Stimulated activated CD8-positive, alpha-beta memory T cell treated with anti-CD3 and anti-CD28 coated beads, Interleukin-4, amount 100 ng/mL, for 4 hours (primary cell): ENCODE data around the gene CXCL10.

Source experiments
- DNase-seq, 2 donors: peaks; one replicate each; pipeline ENCODE4 v3.0.0-alpha.2; 2020; ENCODE audit warnings: low read depth in 2 of 2, low spot score in 1 of 2

The CXCL10 gene

GRCh38 chr4:75995727-75996126 lies 27.6 kb downstream of the CXCL10 start:
- no peak for DNase-seq

GRCh38 chr4:75992462-75992861 lies 30.8 kb downstream of the CXCL10 start:
- DNase-seq: no peak

GRCh38 chr4:75989846-75990528 lies 33.3 kb downstream of the CXCL10 start:
- no peak for DNase-seq

- DNase-seq: no peak
These were observed 38.2 kb downstream of the CXCL10 start for GRCh38 chr4:75985116-75985515.

GRCh38 chr4:75980576-75980975 lies 42.7 kb downstream of the CXCL10 start:
- no peak for DNase-seq

GRCh38 chr4:75976177-75976576 lies 47.1 kb downstream of the CXCL10 start:
- no peak for DNase-seq

- no peak for DNase-seq
These were observed 49.5 kb downstream of the CXCL10 start for GRCh38 chr4:75973766-75974165.
